Glomerular endothelial cell (primary cell): ENCODE measurements around the gene TUBB3. TPM values are rescaled to one million over a fixed set of nuclear protein-coding genes. Genes with fewer than 3 reads are reported as not detected.

Source experiments
- total RNA-seq: library from RNA; depleted of rRNA; stranded (reverse); fragments of >200 nt; gene quantifications from 2 replicates; pipeline ENCODE4 v1.2.3, GENCODE V29; 2015

Gene TUBB3
- total RNA-seq, 1 donor from 2014 or later = 275 TPM

Other genes with a start within 250 kb of the TUBB3 start
- gene CDK10, start 236.7 kb upstream of the TUBB3 start, total RNA-seq = 36.9 and 52.9 TPM in 2 replicates
- gene SPATA2L, start 221.6 kb upstream of the TUBB3 start, total RNA-seq = 22.1 and 32.7 TPM in 2 replicates
- 10.5 and 16.9 TPM in 2 replicates for gene VPS9D1, start 202.4 kb upstream of the TUBB3 start, total RNA-seq
- gene ZNF276, start 201.8 kb upstream of the TUBB3 start, total RNA-seq = 13.2 and 33.8 TPM in 2 replicates
- 7.6 and 32.3 TPM in 2 replicates for gene FANCA, start 106.7 kb upstream of the TUBB3 start, total RNA-seq
- gene SPIRE2, start 94.9 kb upstream of the TUBB3 start, total RNA-seq = 1.6 and 3.3 TPM in 2 replicates
- 184 and 223 TPM in 2 replicates for gene TCF25, start 49.8 kb upstream of the TUBB3 start, total RNA-seq
- gene MC1R, start 4.5 kb upstream of the TUBB3 start, total RNA-seq = 2.7 and 2.8 TPM in 2 replicates
- gene DEF8, start 25.4 kb downstream of the TUBB3 start, total RNA-seq = 107 and 162 TPM in 2 replicates
- gene DBNDD1, start 96.1 kb downstream of the TUBB3 start, total RNA-seq = 15.5 and 19.0 TPM in 2 replicates
- gene PRDM7, start 154.0 kb downstream of the TUBB3 start, total RNA-seq = not detected in 2 replicates